OCI-LY7 (cell line): ENCODE data around the gene EGFL8.

Experiments used
- CTCF ChIP-seq: fragments of 200-600 bp; sonication (generic); conservative IDR thresholded peaks from 2 replicates; pipeline ENCODE4 v1.5.1; 2014; ENCODE audit warnings: mild to moderate bottlenecking, antibody characterized with exemption, low read length, moderate library complexity, mixed read lengths
- EZH2phosphoT487 ChIP-seq: fragments of 200-600 bp; sonication (generic); IDR thresholded peaks from 2 replicates; pipeline ENCODE4 v1.6.1; 2018; ENCODE audit warnings: low read depth, borderline replicate concordance, mild to moderate bottlenecking, mixed run types, antibody characterized with exemption, low read length, moderate library complexity, mixed read lengths

GRCh38 chr6:32191696-32192607 is 27.6 kb downstream of the EGFL8 start:
- TF ChIP-seq CTCF: no peak
- no peak for TF ChIP-seq EZH2phosphoT487
